ENCODE measurements around the gene NCKAP5.

NCKAP5 gene

GRCh38 chr2:132645722-132646539 lies 922.3 kb downstream of the NCKAP5 start:
- DNase-seq (no peak), ATAC-seq (replicated peaks) (no peak)
- Mint-ChIP-seq H3K27me3 (peaks cover 0 to 7% of the 10 kb centered on the region in 2 donors), H3K4me1 (ENCODE audit: low read depth in 2 of 2) (peaks cover 0 to 4% of the 10 kb centered on the region in 2 donors), H3K4me3 (no peak overlapping the region), H3K9me3 (peaks cover 2 to 8% of the 10 kb centered on the region in 2 donors), H3K36me3 (ENCODE audit: insufficient read depth) (no peaks in the 10 kb centered on the region), H3K27ac (no peak overlapping the region)

- Mint-ChIP-seq H3K27ac (no peak overlapping the region), H3K36me3 (ENCODE audit: insufficient read depth) (no peaks in the 10 kb centered on the region), H3K9me3 (peaks cover 2 to 8% of the 10 kb centered on the region in 2 donors), H3K27me3 (peaks cover 0 to 7% of the 10 kb centered on the region in 2 donors), H3K4me3 (no peak overlapping the region), H3K4me1 (ENCODE audit: low read depth in 2 of 2) (peaks cover 0 to 4% of the 10 kb centered on the region in 2 donors)
- DNase-seq (no peak), ATAC-seq (replicated peaks) (no peak)
Measured at GRCh38 chr2:132645176-132645575, 923.1 kb downstream of the NCKAP5 start.

DNA sequence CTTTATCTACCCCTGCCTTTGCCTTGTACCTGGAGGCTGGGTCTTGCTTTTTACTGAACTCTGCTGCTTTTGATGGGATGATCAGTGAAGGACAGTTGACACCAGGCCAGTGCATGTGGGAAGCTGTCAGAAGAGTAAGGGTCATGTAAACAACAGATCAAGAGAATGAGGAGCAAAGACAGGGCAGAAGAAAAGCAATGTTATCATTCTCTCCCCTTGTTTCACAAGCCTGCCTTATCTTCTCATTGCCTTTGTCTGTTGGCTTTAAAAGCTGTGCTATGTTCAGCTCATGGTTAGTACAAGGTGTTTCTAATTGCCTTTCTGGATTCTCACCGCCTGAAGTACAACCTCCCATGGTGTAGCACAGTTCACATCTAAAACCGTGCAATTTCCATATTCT lies 925.8 kb downstream of the NCKAP5 start:
- H3K36me3 Mint-ChIP-seq (ENCODE audit: insufficient read depth) = no peaks in the 10 kb centered on the region
- H3K27ac Mint-ChIP-seq = no peak overlapping the region
- H3K4me3 Mint-ChIP-seq = no peak overlapping the region
- DNase-seq (no peak), ATAC-seq (replicated peaks) (no peak)
- peaks cover 0 to 4% of the 10 kb centered on the region in 2 donors for H3K4me1 Mint-ChIP-seq (ENCODE audit: low read depth in 2 of 2)
- peaks cover 0 to 2% of the 10 kb centered on the region in 2 donors for H3K9me3 Mint-ChIP-seq
- no peaks in the 10 kb centered on the region for H3K27me3 Mint-ChIP-seq

DNA sequence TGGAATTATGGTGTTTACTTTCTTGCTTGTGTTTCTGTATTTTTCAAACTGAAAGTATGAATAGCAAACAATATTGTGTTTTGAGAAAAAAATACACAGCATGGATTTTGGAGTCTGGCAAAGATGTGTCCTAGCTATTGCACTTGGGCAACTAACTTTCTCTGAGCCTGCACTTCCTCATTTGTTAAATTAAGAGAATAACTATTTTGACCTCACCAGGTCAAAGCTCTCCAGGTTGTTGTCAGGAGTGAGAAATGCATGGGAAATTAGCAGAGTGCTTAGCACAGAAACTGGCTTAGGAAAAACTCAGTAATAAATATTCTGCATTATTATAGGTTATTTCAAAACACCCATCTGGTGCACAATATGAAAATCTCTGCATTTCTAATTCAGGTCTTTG lies 926.4 kb downstream of the NCKAP5 start:
- Mint-ChIP-seq H3K36me3 (ENCODE audit: insufficient read depth) (no peaks in the 10 kb centered on the region), H3K9me3 (peaks cover 0 to 2% of the 10 kb centered on the region in 2 donors)

DNA sequence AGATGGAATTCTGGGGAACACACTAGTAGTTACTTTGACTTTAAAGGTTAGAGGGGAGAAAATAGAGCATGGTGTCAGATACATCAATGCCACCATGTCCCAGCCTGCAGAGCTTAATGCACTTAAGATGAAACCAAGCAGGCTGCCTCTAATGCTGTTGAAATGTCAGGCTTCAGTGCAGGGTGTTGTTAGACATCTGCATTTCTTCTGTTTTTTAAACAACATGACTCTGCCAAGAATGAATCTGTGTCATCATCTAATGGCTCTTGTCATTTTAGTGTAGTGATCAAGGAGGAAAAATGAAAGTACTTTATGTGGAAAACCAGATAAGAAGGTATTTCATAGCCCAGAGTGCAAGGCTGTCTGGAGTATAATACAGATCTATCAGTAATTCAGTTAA lies 928.1 kb downstream of the NCKAP5 start:
- H3K27ac Mint-ChIP-seq = no peak overlapping the region
- H3K4me1 Mint-ChIP-seq (ENCODE audit: low read depth in 2 of 2) = peaks cover 0 to 2% of the 10 kb centered on the region in 2 donors
- ATAC-seq (replicated peaks) (no peak), DNase-seq (no peak)
- H3K9me3 Mint-ChIP-seq = peaks cover 0 to 6% of the 10 kb centered on the region in 2 donors
- no peaks in the 10 kb centered on the region for H3K27me3 Mint-ChIP-seq
- no peak overlapping the region for H3K4me3 Mint-ChIP-seq
- no peaks in the 10 kb centered on the region for H3K36me3 Mint-ChIP-seq (ENCODE audit: insufficient read depth)

More for the DNA sequence above, 926.4 kb downstream of the NCKAP5 start:
- no peak overlapping the region for H3K27ac Mint-ChIP-seq
- peaks cover 0 to 4% of the 10 kb centered on the region in 2 donors for H3K4me1 Mint-ChIP-seq (ENCODE audit: low read depth in 2 of 2)
- no peak for DNase-seq
- ATAC-seq (replicated peaks) = no peak
- H3K27me3 Mint-ChIP-seq = no peaks in the 10 kb centered on the region
- H3K4me3 Mint-ChIP-seq = no peak overlapping the region

GRCh38 chr2:132638313-132639040 lies 929.8 kb downstream of the NCKAP5 start:
- DNase-seq = no peak
- H3K4me1 Mint-ChIP-seq (ENCODE audit: low read depth in 2 of 2) = no peaks in the 10 kb centered on the region
- H3K27me3 Mint-ChIP-seq = no peaks in the 10 kb centered on the region
- no peaks in the 10 kb centered on the region for H3K36me3 Mint-ChIP-seq (ENCODE audit: insufficient read depth)
- peaks cover 8 to 10% of the 10 kb centered on the region in 2 donors for H3K9me3 Mint-ChIP-seq
- H3K27ac Mint-ChIP-seq = no peak overlapping the region
- H3K4me3 Mint-ChIP-seq = no peak overlapping the region
- no peak for ATAC-seq (replicated peaks)

DNA sequence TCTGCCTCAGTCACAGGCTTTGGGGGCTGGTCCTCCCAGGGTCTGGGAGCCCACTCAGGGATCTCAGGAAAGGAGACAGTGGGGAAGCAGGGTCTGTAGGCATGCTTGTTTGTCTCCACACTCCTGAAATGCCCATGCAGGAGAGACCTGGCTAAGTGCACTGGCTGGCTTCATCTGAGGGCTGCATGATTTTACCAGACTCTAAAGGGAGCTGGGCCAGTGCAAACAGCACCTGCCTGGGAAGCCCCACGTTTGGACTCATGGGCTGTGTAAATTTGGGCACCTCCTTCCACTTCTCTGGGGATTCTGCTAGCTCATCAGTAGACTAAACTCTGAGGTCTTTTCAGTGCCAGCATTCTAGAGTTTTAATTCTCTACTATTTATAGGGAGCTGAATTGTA lies 931.9 kb downstream of the NCKAP5 start:
- Mint-ChIP-seq H3K4me1 (ENCODE audit: low read depth in 2 of 2) (no peaks in the 10 kb centered on the region), H3K9me3 (peaks cover 10 to 12% of the 10 kb centered on the region in 2 donors), H3K27me3 (no peaks in the 10 kb centered on the region), H3K27ac (no peak overlapping the region), H3K36me3 (ENCODE audit: insufficient read depth) (no peaks in the 10 kb centered on the region), H3K4me3 (no peak overlapping the region)
- DNase-seq = no peak
- no peak for ATAC-seq (replicated peaks)

- Mint-ChIP-seq H3K36me3 (ENCODE audit: insufficient read depth) (no peaks in the 10 kb centered on the region), H3K27me3 (no peaks in the 10 kb centered on the region), H3K9me3 (peaks cover 14 to 23% of the 10 kb centered on the region in 2 donors), H3K4me1 (ENCODE audit: low read depth in 2 of 2) (no peaks in the 10 kb centered on the region), H3K4me3 (no peak overlapping the region), H3K27ac (no peak overlapping the region)
- ATAC-seq (replicated peaks) (no peak), DNase-seq (no peak)
Measured at GRCh38 chr2:132633635-132634034, 934.6 kb downstream of the NCKAP5 start.

GRCh38 chr2:132632000-132632649 lies 936.1 kb downstream of the NCKAP5 start:
- ATAC-seq (replicated peaks) (no peak), DNase-seq (no peak)
- peaks cover 14 to 23% of the 10 kb centered on the region in 2 donors for H3K9me3 Mint-ChIP-seq
- H3K4me1 Mint-ChIP-seq (ENCODE audit: low read depth in 2 of 2) = no peaks in the 10 kb centered on the region
- no peaks in the 10 kb centered on the region for H3K27me3 Mint-ChIP-seq
- H3K4me3 Mint-ChIP-seq = no peak overlapping the region
- no peaks in the 10 kb centered on the region for H3K36me3 Mint-ChIP-seq (ENCODE audit: insufficient read depth)
- H3K27ac Mint-ChIP-seq = no peak overlapping the region

- ATAC-seq (replicated peaks) (no peak), DNase-seq (no peak)
- H3K27me3 Mint-ChIP-seq = no peaks in the 10 kb centered on the region
- peaks cover 6 to 22% of the 10 kb centered on the region in 2 donors for H3K9me3 Mint-ChIP-seq
- no peaks in the 10 kb centered on the region for H3K4me1 Mint-ChIP-seq (ENCODE audit: low read depth in 2 of 2)
- H3K4me3 Mint-ChIP-seq = no peak overlapping the region
- no peak overlapping the region for H3K27ac Mint-ChIP-seq
- no peaks in the 10 kb centered on the region for H3K36me3 Mint-ChIP-seq (ENCODE audit: insufficient read depth)
Measured at GRCh38 chr2:132627536-132627935, 940.7 kb downstream of the NCKAP5 start.

GRCh38 chr2:132623096-132623839 lies 945.0 kb downstream of the NCKAP5 start:
- no peak overlapping the region for H3K27ac Mint-ChIP-seq
- no peaks in the 10 kb centered on the region for H3K27me3 Mint-ChIP-seq
- no peaks in the 10 kb centered on the region for H3K4me1 Mint-ChIP-seq (ENCODE audit: low read depth in 2 of 2)
- H3K9me3 Mint-ChIP-seq = peaks cover 3 to 11% of the 10 kb centered on the region in 2 donors
- DNase-seq (no peak), ATAC-seq (replicated peaks) (no peak)
- H3K36me3 Mint-ChIP-seq (ENCODE audit: insufficient read depth) = no peaks in the 10 kb centered on the region
- no peak overlapping the region for H3K4me3 Mint-ChIP-seq
